ENCODE measurements around the gene ZMIZ1. TPM values are rescaled to one million over a fixed set of nuclear protein-coding genes. Genes with fewer than 3 reads are reported as not detected.
A peak's percentile ranks its signal among the peaks of the same experiment; 100 is the strongest.

Gene ZMIZ1
- total and polyA plus RNA-seq, 7 experiments from 2014 or later = 1.8 to 57.2 (median 14.2) TPM

DNA sequence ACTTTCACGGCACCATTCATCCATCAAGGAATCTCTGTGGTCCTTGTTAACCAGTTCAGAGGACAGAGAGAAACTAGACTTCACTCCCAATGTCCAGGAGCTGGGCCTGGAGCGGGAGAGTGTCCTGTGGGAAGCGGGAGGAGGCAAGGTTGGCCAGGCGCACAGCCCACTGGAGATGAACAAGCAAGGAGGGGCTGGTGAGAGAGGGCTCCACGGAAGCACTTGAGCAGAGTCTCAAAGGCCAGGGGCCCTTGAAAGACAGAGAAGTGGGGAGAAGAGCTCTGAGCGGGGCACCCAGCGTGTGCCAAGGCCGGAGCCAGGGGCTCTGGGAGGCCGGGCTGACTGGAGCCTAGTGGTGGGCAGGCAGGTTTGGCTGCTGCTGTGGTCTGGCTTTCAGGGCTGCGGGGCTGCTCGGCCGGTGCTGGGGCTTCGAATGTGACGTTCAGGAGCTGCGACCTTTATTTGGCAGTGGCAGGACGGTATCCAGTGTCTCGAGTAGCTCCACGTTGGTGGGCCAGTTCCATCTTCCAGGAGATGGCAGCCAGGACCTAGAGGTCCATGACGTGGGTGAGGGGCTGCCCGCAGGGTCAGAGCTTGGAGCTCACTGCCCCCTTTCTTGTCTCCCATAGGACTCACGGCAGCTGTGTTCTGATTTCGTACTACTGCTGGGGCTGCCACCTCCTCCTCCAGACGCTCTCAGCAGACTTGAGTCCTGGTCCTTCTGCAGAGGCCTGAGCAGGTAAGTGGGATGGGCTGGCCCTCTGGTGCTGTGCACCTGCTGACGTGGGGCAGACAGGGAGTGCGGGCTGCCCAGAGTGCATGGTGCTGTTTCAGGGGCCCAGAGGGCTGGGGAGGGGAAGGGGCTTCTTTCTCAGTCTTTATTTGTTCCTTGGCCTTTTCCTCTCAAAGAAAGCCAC is 49.8 kb downstream of the ZMIZ1 start:
- no peak for ATAC-seq
- no peak overlapping the region for H3K4me3 Mint-ChIP-seq
- ChIA-PET POLR2A (no interaction called here), CTCF (no interaction called here)
- H3K4me1 Mint-ChIP-seq = peaks cover 16 to 40% (median 29%) of the 10 kb centered on the region in 7 donors
- peaks cover 0 to 18% (median 1%) of the 10 kb centered on the region in 3 experiments for H3K36me3 ChIP-seq (ENCODE audit: control insufficient read depth in 2 of 3, insufficient read depth in 3 of 3, low read length in 3 of 3)
- H3K27me3 ChIP-seq (ENCODE audit: control insufficient read depth in 2 of 2, insufficient read depth in 2 of 2, low read length in 2 of 2) = no peaks in the 10 kb centered on the region
- peak overlapping the region in 3 of 9 donors; percentile 22 to 59 (median 59) for H3K27ac Mint-ChIP-seq
- H3K27me3 Mint-ChIP-seq = no peaks in the 10 kb centered on the region
- intact Hi-C loops (cut with micrococcal nuclease) = no loop called here
- DNase-seq = no peak
- no peak overlapping the region for H3K4me3 ChIP-seq (ENCODE audit: low read length)
- H3K9me3 ChIP-seq (ENCODE audit: control insufficient read depth in 2 of 3, low read length in 3 of 3) = no peaks in the 10 kb centered on the region
- H3K9me3 Mint-ChIP-seq = peaks cover 0 to 2% (median 0%) of the 10 kb centered on the region in 11 donors
- peaks cover 0 to 23% (median 0%) of the 10 kb centered on the region in 5 donors for H3K36me3 Mint-ChIP-seq
- H3K4me1 ChIP-seq (ENCODE audit: control insufficient read depth in 2 of 2, insufficient read depth in 2 of 2, low read length in 2 of 2) = no peaks in the 10 kb centered on the region
- H3K27ac ChIP-seq (ENCODE audit: low read depth, low read length) = no peak overlapping the region

- H3K4me3 ChIP-seq (ENCODE audit: low read length) = no peak overlapping the region
- no peaks in the 10 kb centered on the region for H3K9me3 ChIP-seq (ENCODE audit: control insufficient read depth in 2 of 3, low read length in 3 of 3)
- H3K27ac Mint-ChIP-seq = no peak overlapping the region
- no peaks in the 10 kb centered on the region for H3K4me1 ChIP-seq (ENCODE audit: control insufficient read depth in 2 of 2, insufficient read depth in 2 of 2, low read length in 2 of 2)
- H3K27ac ChIP-seq (ENCODE audit: low read depth, low read length) = no peak overlapping the region
- H3K4me1 Mint-ChIP-seq = peaks cover 9 to 33% (median 21%) of the 10 kb centered on the region in 7 donors
- H3K27me3 Mint-ChIP-seq = no peaks in the 10 kb centered on the region
- ChIA-PET POLR2A (no interaction called here), CTCF (no interaction called here)
- no peak for ATAC-seq
- intact Hi-C loops (cut with micrococcal nuclease) = no loop called here
- no peak for DNase-seq
- H3K36me3 Mint-ChIP-seq = peaks cover 0 to 27% (median 0%) of the 10 kb centered on the region in 5 donors
- peaks cover 0 to 18% (median 3%) of the 10 kb centered on the region in 3 experiments for H3K36me3 ChIP-seq (ENCODE audit: control insufficient read depth in 2 of 3, insufficient read depth in 3 of 3, low read length in 3 of 3)
- no peaks in the 10 kb centered on the region for H3K27me3 ChIP-seq (ENCODE audit: control insufficient read depth in 2 of 2, insufficient read depth in 2 of 2, low read length in 2 of 2)
- no peak overlapping the region for H3K4me3 Mint-ChIP-seq
- H3K9me3 Mint-ChIP-seq = no peaks in the 10 kb centered on the region
These were observed 50.5 kb downstream of the ZMIZ1 start for GRCh38 chr10:79119306-79119705.

DNA sequence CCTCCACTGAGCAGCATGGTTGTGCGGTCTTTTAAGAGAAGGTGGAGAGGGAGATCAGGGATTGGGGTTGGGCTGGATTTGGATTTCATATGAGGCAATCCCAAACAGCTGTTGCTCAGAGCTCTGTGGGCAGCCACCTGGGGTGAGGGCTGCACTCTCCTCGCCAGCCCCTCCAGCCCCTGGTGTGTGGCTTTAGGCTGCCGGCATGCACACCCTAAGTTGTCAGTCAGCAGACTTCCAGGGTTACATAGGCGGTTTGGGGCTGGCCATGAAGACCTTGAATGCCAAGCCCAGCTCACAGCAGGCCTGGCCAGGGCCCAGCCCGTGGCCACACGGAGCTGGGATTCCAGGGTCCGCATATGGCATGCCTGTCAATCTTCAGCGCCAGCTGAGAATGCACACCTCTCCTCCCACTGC is 54.8 kb downstream of the ZMIZ1 start:
- Histone ChIP-seq H3K27me3 (ENCODE audit: control insufficient read depth in 2 of 2, insufficient read depth in 2 of 2, low read length in 2 of 2) (no peaks in the 10 kb centered on the region), H3K4me1 (ENCODE audit: control insufficient read depth in 2 of 2, insufficient read depth in 2 of 2, low read length in 2 of 2) (no peaks in the 10 kb centered on the region), H3K9me3 (ENCODE audit: control insufficient read depth in 2 of 3, low read length in 3 of 3) (no peaks in the 10 kb centered on the region), H3K36me3 (ENCODE audit: control insufficient read depth in 2 of 3, insufficient read depth in 3 of 3, low read length in 3 of 3) (peaks cover 0 to 18% (median 3%) of the 10 kb centered on the region in 3 experiments), H3K4me3 (ENCODE audit: low read length) (no peak overlapping the region), H3K27ac (ENCODE audit: low read depth, low read length) (no peak overlapping the region)
- DNase-seq (no peak), ATAC-seq (no peak)
- Mint-ChIP-seq H3K36me3 (peaks cover 0 to 28% (median 0%) of the 10 kb centered on the region in 5 donors), H3K27me3 (no peaks in the 10 kb centered on the region), H3K27ac (peak overlapping the region in 1 of 9 donors; percentile 81), H3K4me1 (peaks cover 4 to 14% (median 6%) of the 10 kb centered on the region in 7 donors), H3K9me3 (no peaks in the 10 kb centered on the region), H3K4me3 (no peak overlapping the region)
- CTCF ChIA-PET = no interaction called here
- intact Hi-C loops (cut with micrococcal nuclease) = no loop called here
- POLR2A ChIA-PET = no interaction called here

DNA sequence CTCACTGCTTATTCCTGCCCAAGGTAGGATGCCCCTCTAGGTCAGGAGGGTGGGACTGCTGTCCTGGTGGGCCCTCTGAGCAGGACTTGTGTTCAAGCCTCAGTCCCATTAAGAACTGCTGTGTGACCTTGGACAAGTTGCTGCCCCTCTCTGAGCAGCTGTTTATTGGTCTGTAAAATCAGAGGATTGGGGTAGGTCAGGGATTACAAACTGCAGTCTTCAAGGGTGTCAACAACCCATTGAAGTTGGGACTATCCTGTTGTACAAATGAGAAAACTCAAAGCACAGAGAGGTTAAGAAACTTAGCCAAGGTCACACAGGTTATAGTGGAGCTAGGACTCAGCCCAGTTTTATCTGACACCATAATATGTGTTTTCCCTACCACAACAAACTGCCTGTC is 55.3 kb downstream of the ZMIZ1 start:
- peaks cover 4 to 16% (median 11%) of the 10 kb centered on the region in 7 donors for H3K4me1 Mint-ChIP-seq

GRCh38 chr10:79125092-79125491 is 56.3 kb downstream of the ZMIZ1 start:
- H3K4me3 ChIP-seq (ENCODE audit: low read length) = no peak overlapping the region
- Mint-ChIP-seq H3K4me3 (no peak overlapping the region), H3K9me3 (no peaks in the 10 kb centered on the region), H3K4me1 (peaks cover 4 to 19% (median 11%) of the 10 kb centered on the region in 7 donors), H3K36me3 (peaks cover 0 to 21% (median 0%) of the 10 kb centered on the region in 5 donors), H3K27me3 (no peaks in the 10 kb centered on the region), H3K27ac (peak overlapping the region in 3 of 9 donors; percentile 28 to 72 (median 32))
- no peaks in the 10 kb centered on the region for H3K4me1 ChIP-seq (ENCODE audit: control insufficient read depth in 2 of 2, insufficient read depth in 2 of 2, low read length in 2 of 2)
- H3K9me3 ChIP-seq (ENCODE audit: control insufficient read depth in 2 of 3, low read length in 3 of 3) = no peaks in the 10 kb centered on the region
- ATAC-seq (no peak), DNase-seq (no peak)
- ChIA-PET CTCF (interaction anchor here (0.6 kb wide), 1 partner anchor 409 kb away, joined by 3 read pairs; no protein-coding TSS in a partner anchor), POLR2A (no interaction called here)
- intact Hi-C loops (cut with micrococcal nuclease) = no loop called here
- H3K27ac ChIP-seq (ENCODE audit: low read depth, low read length) = no peak overlapping the region
- no peaks in the 10 kb centered on the region for H3K27me3 ChIP-seq (ENCODE audit: control insufficient read depth in 2 of 2, insufficient read depth in 2 of 2, low read length in 2 of 2)
- peaks cover 0 to 11% (median 3%) of the 10 kb centered on the region in 3 experiments for H3K36me3 ChIP-seq (ENCODE audit: control insufficient read depth in 2 of 3, insufficient read depth in 3 of 3, low read length in 3 of 3)

More for the DNA sequence above, 55.3 kb downstream of the ZMIZ1 start:
- CTCF ChIA-PET = no interaction called here
- Mint-ChIP-seq H3K27me3 (no peaks in the 10 kb centered on the region), H3K27ac (peak overlapping the region in 3 of 9 donors; percentile 28 to 72 (median 45)), H3K9me3 (no peaks in the 10 kb centered on the region), H3K36me3 (peaks cover 0 to 28% (median 0%) of the 10 kb centered on the region in 5 donors), H3K4me3 (no peak overlapping the region)
- ATAC-seq (no peak), DNase-seq (no peak)
- Histone ChIP-seq H3K4me3 (ENCODE audit: low read length) (no peak overlapping the region), H3K9me3 (ENCODE audit: control insufficient read depth in 2 of 3, low read length in 3 of 3) (no peaks in the 10 kb centered on the region), H3K36me3 (ENCODE audit: control insufficient read depth in 2 of 3, insufficient read depth in 3 of 3, low read length in 3 of 3) (peaks cover 0 to 18% (median 3%) of the 10 kb centered on the region in 3 experiments), H3K27ac (ENCODE audit: low read depth, low read length) (no peak overlapping the region), H3K27me3 (ENCODE audit: control insufficient read depth in 2 of 2, insufficient read depth in 2 of 2, low read length in 2 of 2) (no peaks in the 10 kb centered on the region), H3K4me1 (ENCODE audit: control insufficient read depth in 2 of 2, insufficient read depth in 2 of 2, low read length in 2 of 2) (no peaks in the 10 kb centered on the region)
- intact Hi-C loops (cut with micrococcal nuclease) = no loop called here
- POLR2A ChIA-PET = no interaction called here

GRCh38 chr10:79126351-79127080 is 57.8 kb downstream of the ZMIZ1 start:
- H3K9me3 Mint-ChIP-seq = no peaks in the 10 kb centered on the region
- ChIA-PET CTCF (no interaction called here), POLR2A (no interaction called here)
- H3K27ac Mint-ChIP-seq = peak overlapping the region in 1 of 9 donors; percentile 86
- intact Hi-C loops (cut with micrococcal nuclease) = no loop called here
- Histone ChIP-seq H3K4me1 (ENCODE audit: control insufficient read depth in 2 of 2, insufficient read depth in 2 of 2, low read length in 2 of 2) (no peaks in the 10 kb centered on the region), H3K4me3 (ENCODE audit: low read length) (no peak overlapping the region), H3K9me3 (ENCODE audit: control insufficient read depth in 2 of 3, low read length in 3 of 3) (no peaks in the 10 kb centered on the region), H3K27ac (ENCODE audit: low read depth, low read length) (no peak overlapping the region), H3K36me3 (ENCODE audit: control insufficient read depth in 2 of 3, insufficient read depth in 3 of 3, low read length in 3 of 3) (peaks cover 0 to 5% (median 3%) of the 10 kb centered on the region in 3 experiments), H3K27me3 (ENCODE audit: control insufficient read depth in 2 of 2, insufficient read depth in 2 of 2, low read length in 2 of 2) (no peaks in the 10 kb centered on the region)
- no peaks in the 10 kb centered on the region for H3K27me3 Mint-ChIP-seq
- H3K4me3 Mint-ChIP-seq = no peak overlapping the region
- DNase-seq = no peak
- H3K36me3 Mint-ChIP-seq = peaks cover 0 to 9% (median 0%) of the 10 kb centered on the region in 5 donors
- H3K4me1 Mint-ChIP-seq = peaks cover 4 to 24% (median 16%) of the 10 kb centered on the region in 7 donors
- no peak for ATAC-seq
